Renal cortex interstitium (tissue), 11 donors: ENCODE results near the gene PTPRN2. TPM values are rescaled to one million over a fixed set of nuclear protein-coding genes. Genes with fewer than 3 reads are reported as not detected.

Experiments
- DNase-seq, 11 donors: peaks; one replicate each; pipeline ENCODE4 v3.0.0-alpha.2; 2013; ENCODE audit warnings: low read depth in 9 of 11, low spot score in 4 of 11; ENCODE audit errors: extremely low read depth in 1 of 11
- polyA plus RNA-seq, 3 donors: library from polyadenylated mRNA; unstranded; fragments of 120-200 nt; gene quantifications; one replicate each; pipeline ENCODE4 v1.2.1, GENCODE V29; 2013; ENCODE audit not compliant: insufficient read length in 3 of 3

The PTPRN2 gene
- polyA plus RNA-seq, 3 donors: 6.0 to 7.7 (median 7.2) TPM

GRCh38 chr7:158606671-158607424, 19.2 kb upstream of the PTPRN2 start:
- DNase-seq: no peak

- no peak for DNase-seq
Measured at GRCh38 chr7:158606129-158606528, 18.5 kb upstream of the PTPRN2 start.

GRCh38 chr7:158603773-158604755, 16.4 kb upstream of the PTPRN2 start:
- no peak for DNase-seq

GRCh38 chr7:158602905-158603772, 15.5 kb upstream of the PTPRN2 start:
- DNase-seq: no peak

- DNase-seq: no peak
Measured at GRCh38 chr7:158602041-158602440, 14.4 kb upstream of the PTPRN2 start.

GRCh38 chr7:158601090-158601489, 13.5 kb upstream of the PTPRN2 start:
- DNase-seq: no peak

GRCh38 chr7:158596745-158597144, 9.1 kb upstream of the PTPRN2 start:
- DNase-seq: no peak

GRCh38 chr7:158596309-158596708, 8.7 kb upstream of the PTPRN2 start:
- no peak for DNase-seq

- DNase-seq: no peak
Measured at GRCh38 chr7:158595068-158595467, 7.4 kb upstream of the PTPRN2 start.

GRCh38 chr7:158592541-158592940, 4.9 kb upstream of the PTPRN2 start:
- DNase-seq: no peak

GRCh38 chr7:158591944-158592343, 4.3 kb upstream of the PTPRN2 start:
- DNase-seq: no peak

- no peak for DNase-seq
Measured at GRCh38 chr7:158590181-158590530, 2.5 kb upstream of the PTPRN2 start.

- no peak for DNase-seq
Measured at GRCh38 chr7:158589653-158590052, 2.0 kb upstream of the PTPRN2 start.

- no peak for DNase-seq
Measured at GRCh38 chr7:158588878-158589442, 1.3 kb upstream of the PTPRN2 start.

- no peak for DNase-seq
Measured at GRCh38 chr7:158588085-158588877, 658 bp upstream of the PTPRN2 start.

- DNase-seq: no peak
Measured at GRCh38 chr7:158586499-158587161, 993 bp downstream of the PTPRN2 start.

- DNase-seq: no peak
Measured at GRCh38 chr7:158585721-158586498, 1.7 kb downstream of the PTPRN2 start.
